RWPE2 (cell line): ENCODE results near the gene TBCB.
"Not testable (repeated sequence)": the region's sequence is repeated elsewhere in the genome, so short reads cannot be mapped to it uniquely, and the experiment has no call there.

Source experiments
- ATAC-seq: fragments of 200-7000 bp; cut with Tn5 transposase; 3 replicates; pipeline ENCODE4 v1.9.1; 2021; ENCODE audit warnings: low read depth
- DNase-seq: peaks from one replicate; pipeline ENCODE4 v3.0.0-alpha.2; 2020; ENCODE audit warnings: low spot score
- H3K27ac ChIP-seq: fragments of 450-650 bp; 2 replicates; pipeline ENCODE4 v1.5.1; 2017; ENCODE audit warnings: mild to moderate bottlenecking; ENCODE audit not compliant: poor library complexity, severe bottlenecking
- H3K27me3 ChIP-seq: fragments of 250-450 bp; sonication (Bioruptor Pico); 2 replicates; pipeline ENCODE4 v1.5.1; 2021; ENCODE audit warnings: mild to moderate bottlenecking, moderate library complexity; ENCODE audit not compliant: insufficient read depth, poor library complexity, severe bottlenecking
- H3K36me3 ChIP-seq: fragments of 250-450 bp; sonication (Bioruptor Pico); 2 replicates; pipeline ENCODE4 v1.5.1; 2020; ENCODE audit warnings: low read depth, mild to moderate bottlenecking, moderate library complexity
- H3K4me1 ChIP-seq: fragments of 250-450 bp; sonication (Bioruptor Pico); 2 replicates; pipeline ENCODE4 v1.5.1; 2021; ENCODE audit warnings: mild to moderate bottlenecking, moderate library complexity; ENCODE audit not compliant: insufficient read depth, poor library complexity, severe bottlenecking
- H3K4me3 ChIP-seq: fragments of 250-450 bp; sonication (Bioruptor Pico); 2 replicates; pipeline ENCODE4 v1.5.1; 2021; ENCODE audit warnings: mild to moderate bottlenecking, moderate library complexity; ENCODE audit not compliant: severe bottlenecking
- H3K9me3 ChIP-seq: fragments of 250-450 bp; sonication (Bioruptor Pico); 2 replicates; pipeline ENCODE4 v1.5.1; 2021; ENCODE audit warnings: mild to moderate bottlenecking, moderate library complexity; ENCODE audit not compliant: severe bottlenecking
- TF ChIP-seq, protein P1 (sequence below): fragments of 450-650 bp; IDR thresholded peaks from one replicate; pipeline ENCODE4 v1.5.1; 2017; ENCODE audit warnings: mild to moderate bottlenecking, moderate library complexity; ENCODE audit not compliant: poor library complexity, severe bottlenecking

TBCB gene, protein sequence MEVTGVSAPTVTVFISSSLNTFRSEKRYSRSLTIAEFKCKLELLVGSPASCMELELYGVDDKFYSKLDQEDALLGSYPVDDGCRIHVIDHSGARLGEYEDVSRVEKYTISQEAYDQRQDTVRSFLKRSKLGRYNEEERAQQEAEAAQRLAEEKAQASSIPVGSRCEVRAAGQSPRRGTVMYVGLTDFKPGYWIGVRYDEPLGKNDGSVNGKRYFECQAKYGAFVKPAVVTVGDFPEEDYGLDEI

DNA sequence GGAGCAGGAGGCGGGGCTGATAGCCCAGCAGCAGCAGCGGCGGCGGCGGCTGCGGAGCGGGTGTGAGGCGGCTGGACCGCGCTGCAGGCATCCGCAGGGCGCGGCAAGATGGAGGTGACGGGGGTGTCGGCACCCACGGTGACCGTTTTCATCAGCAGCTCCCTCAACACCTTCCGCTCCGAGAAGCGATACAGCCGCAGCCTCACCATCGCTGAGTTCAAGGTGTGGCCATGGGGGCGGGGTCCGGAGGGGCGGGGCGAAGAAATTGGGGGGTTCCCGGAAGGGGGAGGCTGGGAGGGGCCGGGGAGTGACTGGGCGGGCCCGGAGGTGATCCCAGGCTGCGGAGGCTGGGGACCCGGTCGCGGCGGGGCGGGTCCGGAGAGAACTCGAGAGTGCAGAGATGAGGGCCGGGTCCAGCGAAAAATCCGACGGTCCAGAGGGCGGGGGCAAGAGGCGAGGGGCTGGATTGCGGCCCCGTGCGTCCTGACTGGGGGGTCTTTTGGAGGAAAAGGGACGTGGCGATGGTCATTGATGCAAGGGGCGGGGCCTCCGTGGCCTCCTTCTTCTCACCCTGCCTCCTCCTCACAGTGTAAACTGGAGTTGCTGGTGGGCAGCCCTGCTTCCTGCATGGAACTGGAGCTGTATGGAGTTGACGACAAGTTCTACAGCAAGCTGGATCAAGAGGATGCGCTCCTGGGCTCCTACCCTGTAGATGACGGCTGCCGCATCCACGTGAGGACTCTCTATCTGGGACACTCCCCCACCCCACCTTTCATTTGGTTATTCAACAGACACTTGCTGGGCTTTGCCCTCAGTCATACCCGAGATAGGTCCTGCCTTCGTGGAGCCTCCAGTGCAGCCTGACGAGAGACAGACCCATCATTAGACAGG is at the start of gene TBCB:
TBCB (plus strand) TSS at position 16 of the 891 bp plus-strand sequence; CDS start at position 109, 93 bp downstream.
- ATAC-seq (peak; percentile 21), DNase-seq (no peak)
- Histone ChIP-seq H3K27ac (peak within 1 kb of the TSS; percentile 66), H3K9me3 (no peaks in the 10 kb centered on the region), H3K4me1 (no peaks in the 10 kb centered on the region), H3K27me3 (no peaks in the 10 kb centered on the region), H3K36me3 (peaks cover 38% of the 10 kb centered on the region), H3K4me3 (peak within 1 kb of the TSS; percentile 63)
- TF ChIP-seq, protein P1, sequence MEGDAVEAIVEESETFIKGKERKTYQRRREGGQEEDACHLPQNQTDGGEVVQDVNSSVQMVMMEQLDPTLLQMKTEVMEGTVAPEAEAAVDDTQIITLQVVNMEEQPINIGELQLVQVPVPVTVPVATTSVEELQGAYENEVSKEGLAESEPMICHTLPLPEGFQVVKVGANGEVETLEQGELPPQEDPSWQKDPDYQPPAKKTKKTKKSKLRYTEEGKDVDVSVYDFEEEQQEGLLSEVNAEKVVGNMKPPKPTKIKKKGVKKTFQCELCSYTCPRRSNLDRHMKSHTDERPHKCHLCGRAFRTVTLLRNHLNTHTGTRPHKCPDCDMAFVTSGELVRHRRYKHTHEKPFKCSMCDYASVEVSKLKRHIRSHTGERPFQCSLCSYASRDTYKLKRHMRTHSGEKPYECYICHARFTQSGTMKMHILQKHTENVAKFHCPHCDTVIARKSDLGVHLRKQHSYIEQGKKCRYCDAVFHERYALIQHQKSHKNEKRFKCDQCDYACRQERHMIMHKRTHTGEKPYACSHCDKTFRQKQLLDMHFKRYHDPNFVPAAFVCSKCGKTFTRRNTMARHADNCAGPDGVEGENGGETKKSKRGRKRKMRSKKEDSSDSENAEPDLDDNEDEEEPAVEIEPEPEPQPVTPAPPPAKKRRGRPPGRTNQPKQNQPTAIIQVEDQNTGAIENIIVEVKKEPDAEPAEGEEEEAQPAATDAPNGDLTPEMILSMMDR, result no peak

DNA sequence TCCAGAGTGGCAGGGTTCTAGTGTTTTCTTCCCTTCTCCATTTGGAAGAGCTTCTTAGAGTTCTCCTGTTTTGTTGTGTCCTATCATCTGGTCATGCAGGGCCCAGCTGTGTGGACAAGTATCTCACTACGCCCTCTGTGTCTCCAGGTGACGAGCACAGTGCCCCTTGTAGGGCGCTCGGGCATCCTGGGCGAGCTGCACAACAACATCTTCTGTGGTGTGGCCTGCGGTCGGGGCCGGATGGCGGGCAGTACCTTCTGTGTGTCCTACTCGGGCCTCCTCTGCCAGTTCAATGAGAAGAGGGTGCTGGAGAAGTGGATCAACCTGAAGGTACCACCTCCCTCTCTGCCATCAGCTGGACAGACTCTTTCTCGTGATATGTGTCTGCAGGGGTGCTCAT is 47.6 kb upstream of the TBCB start:
- ATAC-seq (no peak), DNase-seq (no peak)
- Histone ChIP-seq H3K36me3 (peaks cover 49% of the 10 kb centered on the region), H3K4me3 (no peak overlapping the region), H3K4me1 (peaks cover 8% of the 10 kb centered on the region), H3K9me3 (no peaks in the 10 kb centered on the region), H3K27me3 (no peaks in the 10 kb centered on the region), H3K27ac (no peak overlapping the region)
- TF ChIP-seq, protein P1, result no peak

DNA sequence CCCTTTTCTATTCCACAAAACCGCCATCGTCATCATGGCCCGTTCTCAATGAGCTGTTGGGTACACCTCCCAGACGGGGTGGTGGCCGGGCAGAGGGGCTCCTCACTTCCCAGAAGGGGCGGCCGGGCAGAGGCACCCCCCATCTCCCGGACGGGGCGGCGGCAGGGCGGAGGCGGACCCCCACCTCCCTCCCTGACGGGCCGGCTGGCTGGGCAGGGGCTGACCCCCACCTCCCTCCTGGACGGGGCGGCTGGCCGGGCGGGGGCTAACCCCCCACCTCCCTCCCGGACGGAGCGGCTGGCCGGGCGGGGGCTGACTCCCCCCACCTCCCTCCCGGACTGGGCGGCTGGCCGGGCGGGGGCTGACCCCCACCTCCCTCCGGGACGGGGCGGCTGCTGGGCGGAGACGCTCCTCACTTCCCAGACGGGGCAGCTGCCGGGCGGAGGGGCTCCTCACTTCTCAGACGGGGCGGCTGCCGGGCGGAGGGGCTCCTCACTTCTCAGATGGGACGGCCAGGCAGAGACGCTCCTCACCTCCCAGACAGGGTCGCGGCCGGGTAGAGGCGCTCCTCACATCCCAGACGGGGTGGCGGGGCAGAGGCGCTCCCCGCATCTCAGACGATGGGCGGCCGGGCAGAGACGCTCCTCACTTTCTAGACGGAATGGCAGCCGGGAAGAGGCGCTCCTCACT is 46.3 kb upstream of the TBCB start:
- H3K27ac ChIP-seq, ATAC-seq, DNase-seq, H3K27me3 ChIP-seq, H3K4me3 ChIP-seq, H3K4me1 ChIP-seq, H3K9me3 ChIP-seq: not testable (repeated sequence)
- H3K36me3 ChIP-seq, result peaks cover 61% of the 10 kb centered on the region

DNA sequence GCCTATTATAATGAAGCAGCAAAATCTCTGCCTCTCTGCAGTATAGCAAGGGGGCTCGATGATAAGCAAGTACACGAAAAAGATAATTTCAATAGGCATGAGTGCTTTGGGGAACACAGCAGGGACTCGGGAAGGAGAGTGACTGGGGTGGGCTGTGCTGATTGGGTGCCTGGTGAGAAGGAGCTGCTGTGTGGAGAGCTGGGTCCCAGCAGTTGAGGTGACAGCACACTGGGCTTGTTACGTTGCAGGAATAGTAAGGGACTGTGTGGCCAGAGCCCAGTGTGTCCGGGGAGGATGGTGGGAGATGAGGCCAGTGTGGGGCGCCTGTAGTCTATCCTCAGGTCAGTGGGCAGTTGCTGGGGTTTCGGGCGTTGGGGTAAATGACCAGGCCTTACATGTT is 43.2 kb upstream of the TBCB start:
- TF ChIP-seq, protein P1, result no peak
- Histone ChIP-seq H3K36me3 (peaks cover 71% of the 10 kb centered on the region), H3K27me3 (no peaks in the 10 kb centered on the region), H3K4me1 (peaks cover 8% of the 10 kb centered on the region), H3K27ac (no peak overlapping the region), H3K9me3 (no peaks in the 10 kb centered on the region), H3K4me3 (no peak overlapping the region)
- ATAC-seq (no peak), DNase-seq (no peak)

DNA sequence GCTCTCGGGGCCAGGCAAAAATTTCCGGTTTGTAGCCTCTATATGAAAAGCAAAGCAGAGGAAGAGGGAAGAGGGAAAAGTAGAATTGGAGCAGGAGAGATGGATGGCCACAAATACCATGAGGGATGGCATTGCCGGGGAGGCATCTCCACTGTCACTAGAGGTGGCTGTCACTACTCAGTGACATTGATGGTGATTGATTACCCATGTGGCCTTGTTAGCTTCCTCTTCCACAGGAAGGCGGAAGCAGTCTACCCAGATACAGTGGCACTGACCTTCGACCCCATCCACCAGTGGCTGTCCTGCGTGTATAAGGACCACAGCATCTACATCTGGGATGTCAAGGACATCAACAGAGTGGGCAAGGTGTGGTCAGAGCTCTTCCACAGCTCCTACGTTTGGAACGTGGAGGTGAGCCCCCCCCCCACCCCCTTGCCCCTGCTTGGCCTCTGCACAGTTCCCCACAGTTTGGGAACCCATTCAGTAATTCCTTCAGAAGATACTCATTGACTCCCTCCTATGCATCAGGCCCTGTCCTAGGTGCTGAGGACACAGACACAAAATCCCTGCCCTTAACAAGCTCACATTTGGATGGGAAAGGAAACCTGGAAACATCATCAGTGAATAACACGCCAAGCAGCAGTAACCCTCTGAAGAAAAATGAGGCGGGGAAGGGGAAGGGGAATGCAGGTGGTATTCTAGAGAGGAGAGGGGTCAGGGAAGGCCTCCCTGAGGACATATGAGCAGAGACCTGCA is 42.0 kb upstream of the TBCB start:
- Histone ChIP-seq H3K27me3 (no peaks in the 10 kb centered on the region), H3K9me3 (no peaks in the 10 kb centered on the region), H3K36me3 (peaks cover 60% of the 10 kb centered on the region), H3K4me1 (peaks cover 8% of the 10 kb centered on the region), H3K27ac (no peak overlapping the region), H3K4me3 (no peak overlapping the region)
- ATAC-seq, result no peak
- no peak for DNase-seq
- TF ChIP-seq, protein P1, result no peak
